Measurements from ENCODE around the gene RNF149.
A peak's percentile ranks its signal among the peaks of the same experiment; 100 is the strongest.
"Not testable (repeated sequence)": the region's sequence is repeated elsewhere in the genome, so short reads cannot be mapped to it uniquely, and the experiment has no call there.

Gene RNF149

GRCh38 chr2:101308432-101309210 lies at the start of gene RNF149:
Gene RNF149 (minus strand): TSS chr2:101308701. CDS start chr2:101308588, 113 bp downstream.
- peak; percentile 83 to 91 (median 88) for DNase-seq (ENCODE audit: low read depth in 3 of 3)

DNA sequence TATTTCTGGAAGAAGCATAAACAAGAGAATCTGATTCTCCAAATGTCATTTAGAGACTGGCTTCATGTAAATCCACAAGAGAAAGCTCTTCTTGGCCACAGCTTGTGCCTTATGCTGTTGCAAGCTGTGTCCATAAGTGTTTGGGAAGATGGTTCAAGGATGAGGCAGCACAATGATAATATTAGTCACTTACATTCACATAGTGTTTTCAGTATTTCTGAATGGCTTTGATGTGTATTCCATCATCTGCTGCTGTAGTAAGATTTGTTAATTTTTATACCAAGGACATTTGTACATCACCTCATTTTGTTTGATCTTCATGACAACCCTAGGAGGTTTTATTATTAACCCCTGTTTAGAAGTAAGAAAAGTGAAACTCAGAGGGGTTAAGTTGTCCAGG lies 48.9 kb upstream of the RNF149 start:
- no peak for DNase-seq (ENCODE audit: low read depth in 3 of 3)

- DNase-seq (ENCODE audit: low read depth in 3 of 3), result no peak
Observed at GRCh38 chr2:101356521-101356920, 48.0 kb upstream of the RNF149 start.

DNA sequence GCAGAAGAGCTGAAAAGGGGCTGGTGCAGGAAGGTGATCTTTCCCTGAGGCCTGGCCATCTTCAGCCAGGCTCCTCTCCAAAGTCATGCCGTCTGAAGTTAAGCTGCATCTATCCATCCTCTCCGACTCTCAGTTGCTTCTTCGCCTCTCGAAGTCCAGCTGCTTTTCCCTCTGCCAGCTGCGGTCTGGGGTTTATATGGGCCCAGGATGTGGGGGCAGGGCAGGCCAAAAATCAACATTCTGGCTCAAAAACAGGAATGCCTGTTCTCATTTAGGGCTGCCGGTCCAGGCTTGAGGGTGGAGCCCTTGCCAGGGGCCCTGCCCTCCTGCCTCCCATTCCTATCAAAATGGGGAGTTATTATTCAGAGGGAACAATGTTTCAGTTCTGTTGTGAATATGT lies 47.6 kb upstream of the RNF149 start:
- DNase-seq (ENCODE audit: low read depth in 3 of 3), result no peak

DNA sequence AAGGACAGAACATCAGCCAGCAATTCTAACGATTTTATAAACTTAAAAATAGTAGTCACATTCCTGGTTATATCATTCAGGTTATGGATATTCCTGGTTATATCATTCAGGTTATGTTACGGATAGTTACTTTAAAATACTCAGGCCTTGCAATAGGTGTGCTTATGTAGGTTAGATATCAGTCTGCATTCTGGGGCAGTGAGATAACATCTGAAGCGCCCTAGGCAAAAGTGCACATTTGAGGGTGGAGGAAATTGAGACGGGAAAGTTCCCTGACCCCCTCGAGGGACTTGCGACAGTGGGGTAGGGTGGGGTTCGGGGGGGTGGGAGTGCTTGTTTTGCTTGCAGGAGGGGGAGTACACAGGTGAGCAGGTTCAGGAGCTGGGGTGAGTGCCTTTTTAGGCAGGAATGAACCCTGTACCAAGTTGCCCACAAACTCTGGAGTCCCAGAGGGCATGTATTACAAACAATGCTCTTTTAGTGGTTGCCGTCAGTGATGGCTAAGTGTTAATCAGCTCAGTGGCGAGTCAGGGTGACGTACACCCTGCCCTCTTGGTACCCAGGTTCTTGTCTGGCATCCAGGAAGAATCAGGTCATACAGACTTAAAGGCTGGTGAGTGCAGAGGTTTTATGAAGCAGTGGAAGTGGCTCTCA lies 47.0 kb upstream of the RNF149 start:
- no peak for DNase-seq (ENCODE audit: low read depth in 3 of 3)

- no peak for DNase-seq (ENCODE audit: low read depth in 3 of 3)
Observed at GRCh38 chr2:101354420-101355311, 46.2 kb upstream of the RNF149 start.

- DNase-seq (ENCODE audit: low read depth in 3 of 3), result not testable (repeated sequence)
Observed at GRCh38 chr2:101352631-101353030, 44.1 kb upstream of the RNF149 start.

GRCh38 chr2:101351207-101351606 lies 42.7 kb upstream of the RNF149 start:
- DNase-seq (ENCODE audit: low read depth in 3 of 3), result no peak

GRCh38 chr2:101349893-101350662 lies 41.6 kb upstream of the RNF149 start:
- no peak for DNase-seq (ENCODE audit: low read depth in 3 of 3)

DNA sequence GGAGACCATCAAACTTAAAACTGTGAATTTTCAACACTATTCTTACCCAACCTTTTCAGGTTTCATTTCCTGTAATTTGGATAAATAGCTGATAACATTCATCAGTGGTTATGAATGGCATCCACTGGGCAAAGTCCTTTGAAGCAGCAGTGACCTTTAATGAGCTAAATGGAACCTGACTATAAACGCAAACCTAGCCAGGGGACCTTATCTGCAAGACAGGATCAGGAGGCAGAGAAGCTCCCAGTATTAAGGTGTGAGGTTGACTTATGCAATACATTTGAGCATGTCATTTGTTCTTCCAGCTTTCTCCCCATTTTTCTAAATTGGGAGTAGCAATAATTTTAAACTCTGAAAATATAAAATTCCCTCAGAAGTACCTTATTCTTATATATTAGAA lies 40.4 kb upstream of the RNF149 start:
- DNase-seq (ENCODE audit: low read depth in 3 of 3), result no peak

- no peak for DNase-seq (ENCODE audit: low read depth in 3 of 3)
Observed at GRCh38 chr2:101346909-101347308, 38.4 kb upstream of the RNF149 start.

GRCh38 chr2:101344137-101344536 lies 35.6 kb upstream of the RNF149 start:
- no peak for DNase-seq (ENCODE audit: low read depth in 3 of 3)

GRCh38 chr2:101342625-101343008 lies 34.1 kb upstream of the RNF149 start:
- no peak for DNase-seq (ENCODE audit: low read depth in 3 of 3)

GRCh38 chr2:101341901-101342624 lies 33.6 kb upstream of the RNF149 start:
- peak; percentile 38 to 59 (median 55) for DNase-seq (ENCODE audit: low read depth in 3 of 3)

- no peak for DNase-seq (ENCODE audit: low read depth in 3 of 3)
Observed at GRCh38 chr2:101341421-101341820, 32.9 kb upstream of the RNF149 start.

DNA sequence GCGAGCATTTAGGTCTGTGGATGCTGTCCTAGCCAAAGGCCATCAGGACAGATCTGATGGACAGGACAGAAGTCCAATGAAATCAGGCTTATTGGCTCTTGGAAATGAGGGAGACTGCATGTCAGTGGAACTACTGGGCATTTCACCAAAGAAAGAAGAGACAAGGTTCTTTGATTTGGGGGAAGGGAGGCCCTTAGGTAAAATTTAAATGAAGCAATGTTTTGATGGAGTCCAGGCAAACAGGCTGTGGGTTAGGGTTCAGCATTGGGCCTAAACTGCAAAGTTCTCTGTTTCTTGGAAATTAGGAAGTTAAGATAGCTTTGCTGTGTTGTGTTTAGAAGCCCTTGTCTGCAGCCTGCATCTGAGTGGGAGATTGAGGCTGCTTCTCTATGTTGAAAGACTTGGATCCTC lies 31.6 kb upstream of the RNF149 start:
- DNase-seq (ENCODE audit: low read depth in 3 of 3), result no peak

GRCh38 chr2:101339266-101339880 lies 30.9 kb upstream of the RNF149 start:
- no peak for DNase-seq (ENCODE audit: low read depth in 3 of 3)

DNA sequence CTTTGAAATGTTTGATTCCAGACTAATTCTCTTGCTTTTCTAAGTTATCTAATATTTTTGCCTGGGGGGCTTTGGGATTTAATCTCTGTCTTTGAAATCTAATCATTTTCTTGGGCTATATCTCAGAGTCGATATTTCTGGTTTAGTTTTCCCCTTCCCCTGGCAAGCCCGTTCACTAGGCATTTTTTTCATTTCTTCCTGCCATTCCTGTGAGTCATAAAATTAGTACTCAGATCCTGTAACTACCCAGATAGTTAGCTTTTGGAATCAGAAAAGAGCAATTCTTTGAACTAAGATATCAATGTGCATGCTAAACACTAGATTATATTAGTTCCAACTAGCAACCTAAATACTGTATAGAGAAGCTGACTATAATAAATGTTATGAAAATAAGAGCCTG lies 29.4 kb upstream of the RNF149 start:
- DNase-seq (ENCODE audit: low read depth in 3 of 3), result no peak

- no peak for DNase-seq (ENCODE audit: low read depth in 3 of 3)
Observed at GRCh38 chr2:101332885-101333766, 24.6 kb upstream of the RNF149 start.

Data from stimulated activated CD4-positive, alpha-beta T cell treated with anti-CD3 and anti-CD28 coated beads, TNF-alpha, amount 100 ng/mL, for 4 hours (primary cell).